K562 (cell line): ENCODE measurements around the gene BBS5. TPM values are rescaled to one million over a fixed set of nuclear protein-coding genes. Genes with fewer than 3 reads are reported as not detected.

Experiments
- CEBPG ChIP-seq, 3 experiments: fragments of 200-800 bp in 1 of 3; sonication (Bioruptor generic) in 1 of 3; sonication (generic) in 1 of 3; formaldehyde crosslinking in 1 of 3; IDR thresholded peaks in 2 of 3; conservative IDR thresholded peaks in 1 of 3; 2 replicates each; pipeline versions ENCODE4 v1.6.1 to v1.8.0; 2016 to 2022; ENCODE audit warnings: missing compliant biosample characterization in 2 of 3, missing genetic modification characterization in 2 of 3, mild to moderate bottlenecking in 1 of 3, missing genetic modification reagents in 1 of 3
- CXXC5 ChIP-seq: fragments of 250-450 bp; sonication (Bioruptor Pico); IDR thresholded peaks from 2 replicates; pipeline ENCODE4 v1.8.0; 2022; ENCODE audit warnings: inconsistent platforms, mild to moderate bottlenecking, moderate library complexity
- ETV5 ChIP-seq: sonication (generic); formaldehyde crosslinking; IDR thresholded peaks from 2 replicates; pipeline ENCODE4 v1.4.0; 2020; ENCODE audit warnings: low read depth, mild to moderate bottlenecking, missing genetic modification reagents
- ETV6 ChIP-seq, 3 experiments: fragments of 150-350 bp in 1 of 3; sonication (generic) in 1 of 3; formaldehyde crosslinking in 1 of 3; IDR thresholded peaks; 2 replicates each; pipeline versions ENCODE4 v1.6.1 to v1.8.0; 2014 to 2022; ENCODE audit warnings: borderline replicate concordance in 2 of 3, low read depth in 2 of 3, antibody characterized with exemption in 1 of 3, low read length in 1 of 3, mild to moderate bottlenecking in 1 of 3, missing genetic modification reagents in 1 of 3
- KDM5B ChIP-seq: fragments of 200-600 bp; sonication (generic); IDR thresholded peaks from 2 replicates; pipeline ENCODE4 v1.6.1; 2012; ENCODE audit warnings: low read depth, mild to moderate bottlenecking, moderate library complexity, low read length, control low read depth, inconsistent platforms; ENCODE audit not compliant: insufficient replicate concordance
- MYNN ChIP-seq, 2 experiments: sonication (generic); formaldehyde crosslinking in 1 of 2; IDR thresholded peaks; 2 replicates each; pipeline versions ENCODE4 v1.5.0 to v1.6.1; 2016 to 2020; ENCODE audit warnings: antibody characterized with exemption in 1 of 2, missing genetic modification reagents in 1 of 2
- NONO ChIP-seq, 2 experiments: fragments of 200-400 bp in 1 of 2; fragments of 450-650 bp in 1 of 2; formaldehyde crosslinking in 1 of 2; IDR thresholded peaks; 2 replicates each; pipeline ENCODE4 v1.6.1; 2017; ENCODE audit warnings: low read depth in 2 of 2, mild to moderate bottlenecking in 2 of 2, moderate library complexity in 2 of 2, low read length in 1 of 2
- OTX1 ChIP-seq: fragments of 450-650 bp; formaldehyde crosslinking; IDR thresholded peaks from 2 replicates; pipeline ENCODE4 v1.4.0; 2022; ENCODE audit warnings: mild to moderate bottlenecking
- POLR2AphosphoS5 ChIP-seq: IDR thresholded peaks from 2 replicates; pipeline ENCODE4 v1.6.1; 2011; ENCODE audit warnings: mild to moderate bottlenecking, low read depth, low read length, moderate library complexity; ENCODE audit not compliant: control insufficient read depth, insufficient read depth
- RCOR1 ChIP-seq, 2 experiments: IDR thresholded peaks; 2 replicates each; pipeline ENCODE4 v1.6.1; 2012; ENCODE audit warnings: low read depth in 2 of 2, low read length in 2 of 2, borderline replicate concordance in 1 of 2, improper control_type of control experiment in 1 of 2
- RNF2 ChIP-seq: sonication (generic); IDR thresholded peaks from 2 replicates; pipeline ENCODE4 v1.6.1; 2016
- SMAD4 ChIP-seq: fragments of 250-450 bp; sonication (Bioruptor Pico); conservative IDR thresholded peaks from 2 replicates; pipeline ENCODE4 v1.8.0; 2021; ENCODE audit warnings: inconsistent platforms, mild to moderate bottlenecking, moderate library complexity
- TCF3 ChIP-seq: sonication (generic); formaldehyde crosslinking; IDR thresholded peaks from 2 replicates; pipeline ENCODE4 v1.4.0; 2020; ENCODE audit warnings: mild to moderate bottlenecking, missing genetic modification reagents
- ZBTB7A ChIP-seq: IDR thresholded peaks from 2 replicates; pipeline ENCODE4 v1.6.1; 2011; ENCODE audit warnings: low read depth, mild to moderate bottlenecking, low read length, moderate library complexity, borderline replicate concordance; ENCODE audit not compliant: control insufficient read depth
- polyA plus RNA-seq, 8 experiments: library from polyadenylated mRNA; depleted of rRNA in 4 of 8; stranded (reverse) in 5 of 8; unstranded in 3 of 8; fragments of >200 nt; fragmentation: Nextera tagmentation in 2 of 8; fragmentation: Illumina TruSeq in 1 of 8; extraction: Ambion mirVana in 2 of 8; extraction: Trizol in 1 of 8; gene quantifications; 2 replicates each; pipeline versions ENCODE4 v1.2.1 to v1.2.3, GENCODE V29; 2011 to 2014; ENCODE audit warnings: inconsistent platforms in 1 of 8, missing spikeins in 1 of 8
- total RNA-seq, 7 experiments: library from RNA; depleted of rRNA in 6 of 7; stranded (reverse); fragments of >200 nt in 6 of 7; fragmentation: Illumina TruSeq in 2 of 7; extraction: Trizol in 2 of 7; gene quantifications; 2 replicates each; pipeline versions ENCODE4 v1.2.1 to v1.2.3, GENCODE V29; 2011 to 2021; ENCODE audit warnings: low replicate concordance in 1 of 7
- TF ChIP-seq, protein P1 (sequence below): fragments of 450-650 bp; formaldehyde crosslinking; IDR thresholded peaks from 2 replicates; pipeline ENCODE4 v1.4.0; 2022; ENCODE audit warnings: mild to moderate bottlenecking, moderate library complexity
- TF ChIP-seq, protein P2 (sequence below): sonication (generic); formaldehyde crosslinking; IDR thresholded peaks from 2 replicates; pipeline ENCODE4 v1.8.0; 2022; ENCODE audit warnings: mild to moderate bottlenecking, missing genetic modification reagents, borderline replicate concordance
- TF ChIP-seq, protein P3 (sequence below): sonication (generic); formaldehyde crosslinking; IDR thresholded peaks from 2 replicates; pipeline ENCODE4 v1.8.1; 2022; ENCODE audit warnings: missing genetic modification reagents
- TF ChIP-seq, protein P4 (sequence below): fragments of 450-650 bp; IDR thresholded peaks from 2 replicates; pipeline ENCODE4 v1.6.1; 2014; ENCODE audit warnings: low read depth, mild to moderate bottlenecking, moderate library complexity, borderline replicate concordance

BBS5 gene
- total and polyA plus RNA-seq, 9 of the 15 experiments (the other 6 are each of a cell fraction or from before 2014, with no cell fraction given) = 0.48 to 6.9 (median 4.3) TPM

DNA sequence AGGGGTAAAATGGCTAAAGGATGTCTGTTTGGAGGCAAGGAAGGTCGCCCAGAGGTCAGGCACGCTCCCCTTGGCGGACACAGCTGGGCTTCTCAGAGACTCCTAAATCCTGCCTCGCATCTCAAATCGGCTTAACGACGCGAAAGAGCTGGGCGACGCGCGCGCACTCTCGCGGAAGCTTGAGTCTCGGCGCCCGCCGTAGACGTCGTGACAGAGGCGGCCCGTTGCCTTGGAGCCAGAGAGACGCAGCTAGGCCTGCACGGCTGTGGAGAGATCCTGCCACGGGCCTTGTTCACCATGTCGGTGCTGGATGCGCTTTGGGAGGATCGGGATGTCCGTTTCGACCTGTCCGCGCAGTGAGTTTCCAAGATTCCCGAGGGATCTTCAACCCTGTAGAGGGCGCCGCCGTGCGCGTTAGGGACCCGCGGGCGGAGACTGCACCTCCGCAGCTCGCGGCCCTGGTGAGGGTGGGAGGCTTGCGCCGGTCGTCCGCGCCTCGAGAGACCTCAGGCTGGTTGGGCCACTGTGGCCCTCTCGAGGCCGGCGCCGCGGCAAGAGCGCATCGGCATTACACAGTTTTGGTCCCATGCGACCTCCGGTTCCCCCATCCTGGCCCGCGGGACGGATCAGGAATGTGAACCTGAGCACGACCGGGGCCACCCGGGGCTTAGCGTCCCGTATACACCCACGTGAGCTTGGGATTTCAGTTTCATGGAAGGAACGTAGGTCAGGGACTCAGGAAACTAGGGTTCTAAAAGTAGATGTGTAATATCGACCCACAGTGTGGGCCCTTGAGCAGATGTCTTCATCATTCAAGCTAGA is at the start of gene BBS5 (continued):
- no peak for TF ChIP-seq TCF3 (CRISPR knock-in tag)
- peak in 1 of 2 experiments; percentile 6; a peak in 1 of 4 replicates for TF ChIP-seq RCOR1 (IDR thresholded peaks at IDR 0.05; ENCODE audit: borderline replicate concordance in 1 of 2, low read depth in 2 of 2, low read length in 2 of 2)
- TF ChIP-seq SMAD4 (CRISPR knock-in tag) = peak; percentile 66
- TF ChIP-seq, protein P1, sequence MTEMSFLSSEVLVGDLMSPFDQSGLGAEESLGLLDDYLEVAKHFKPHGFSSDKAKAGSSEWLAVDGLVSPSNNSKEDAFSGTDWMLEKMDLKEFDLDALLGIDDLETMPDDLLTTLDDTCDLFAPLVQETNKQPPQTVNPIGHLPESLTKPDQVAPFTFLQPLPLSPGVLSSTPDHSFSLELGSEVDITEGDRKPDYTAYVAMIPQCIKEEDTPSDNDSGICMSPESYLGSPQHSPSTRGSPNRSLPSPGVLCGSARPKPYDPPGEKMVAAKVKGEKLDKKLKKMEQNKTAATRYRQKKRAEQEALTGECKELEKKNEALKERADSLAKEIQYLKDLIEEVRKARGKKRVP (CRISPR knock-in tag) = 0 out of 2 replicates have a peak, but pooled peaks have one; percentile 17
- peak; percentile 74; the same call in 1 of the 2 replicates for TF ChIP-seq MYNN (IDR thresholded peaks at IDR 0.05)
- no peak for TF ChIP-seq MYNN (CRISPR knock-in tag; IDR thresholded peaks at IDR 0.05)
- TF ChIP-seq OTX1 (CRISPR knock-in tag) = no peak
- TF ChIP-seq, protein P2, sequence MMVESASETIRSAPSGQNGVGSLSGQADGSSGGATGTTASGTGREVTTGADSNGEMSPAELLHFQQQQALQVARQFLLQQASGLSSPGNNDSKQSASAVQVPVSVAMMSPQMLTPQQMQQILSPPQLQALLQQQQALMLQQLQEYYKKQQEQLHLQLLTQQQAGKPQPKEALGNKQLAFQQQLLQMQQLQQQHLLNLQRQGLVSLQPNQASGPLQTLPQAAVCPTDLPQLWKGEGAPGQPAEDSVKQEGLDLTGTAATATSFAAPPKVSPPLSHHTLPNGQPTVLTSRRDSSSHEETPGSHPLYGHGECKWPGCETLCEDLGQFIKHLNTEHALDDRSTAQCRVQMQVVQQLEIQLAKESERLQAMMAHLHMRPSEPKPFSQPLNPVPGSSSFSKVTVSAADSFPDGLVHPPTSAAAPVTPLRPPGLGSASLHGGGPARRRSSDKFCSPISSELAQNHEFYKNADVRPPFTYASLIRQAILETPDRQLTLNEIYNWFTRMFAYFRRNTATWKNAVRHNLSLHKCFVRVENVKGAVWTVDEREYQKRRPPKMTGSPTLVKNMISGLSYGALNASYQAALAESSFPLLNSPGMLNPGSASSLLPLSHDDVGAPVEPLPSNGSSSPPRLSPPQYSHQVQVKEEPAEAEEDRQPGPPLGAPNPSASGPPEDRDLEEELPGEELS = peak; percentile 69
- peak; percentile 95 for TF ChIP-seq CXXC5
- TF ChIP-seq, protein P3, sequence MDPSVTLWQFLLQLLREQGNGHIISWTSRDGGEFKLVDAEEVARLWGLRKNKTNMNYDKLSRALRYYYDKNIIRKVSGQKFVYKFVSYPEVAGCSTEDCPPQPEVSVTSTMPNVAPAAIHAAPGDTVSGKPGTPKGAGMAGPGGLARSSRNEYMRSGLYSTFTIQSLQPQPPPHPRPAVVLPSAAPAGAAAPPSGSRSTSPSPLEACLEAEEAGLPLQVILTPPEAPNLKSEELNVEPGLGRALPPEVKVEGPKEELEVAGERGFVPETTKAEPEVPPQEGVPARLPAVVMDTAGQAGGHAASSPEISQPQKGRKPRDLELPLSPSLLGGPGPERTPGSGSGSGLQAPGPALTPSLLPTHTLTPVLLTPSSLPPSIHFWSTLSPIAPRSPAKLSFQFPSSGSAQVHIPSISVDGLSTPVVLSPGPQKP (CRISPR knock-in tag) = no peak
- peak; percentile 45; the same call in 1 of the 2 replicates for TF ChIP-seq ZBTB7A
- TF ChIP-seq POLR2AphosphoS5 = peak; percentile 51
- TF ChIP-seq, protein P4, sequence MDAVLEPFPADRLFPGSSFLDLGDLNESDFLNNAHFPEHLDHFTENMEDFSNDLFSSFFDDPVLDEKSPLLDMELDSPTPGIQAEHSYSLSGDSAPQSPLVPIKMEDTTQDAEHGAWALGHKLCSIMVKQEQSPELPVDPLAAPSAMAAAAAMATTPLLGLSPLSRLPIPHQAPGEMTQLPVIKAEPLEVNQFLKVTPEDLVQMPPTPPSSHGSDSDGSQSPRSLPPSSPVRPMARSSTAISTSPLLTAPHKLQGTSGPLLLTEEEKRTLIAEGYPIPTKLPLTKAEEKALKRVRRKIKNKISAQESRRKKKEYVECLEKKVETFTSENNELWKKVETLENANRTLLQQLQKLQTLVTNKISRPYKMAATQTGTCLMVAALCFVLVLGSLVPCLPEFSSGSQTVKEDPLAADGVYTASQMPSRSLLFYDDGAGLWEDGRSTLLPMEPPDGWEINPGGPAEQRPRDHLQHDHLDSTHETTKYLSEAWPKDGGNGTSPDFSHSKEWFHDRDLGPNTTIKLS = peak; percentile 68; the same call in 1 of the 2 replicates
- TF ChIP-seq KDM5B = peak; percentile 85
- TF ChIP-seq ETV5 (CRISPR knock-in tag) = peak; percentile 28; the same call in 1 of the 2 replicates
- TF ChIP-seq RNF2 = peak; percentile 80
- TF ChIP-seq NONO (IDR thresholded peaks at IDR 0.05; ENCODE audit: low read depth in 2 of 2, low read length in 1 of 2) = peak in 1 of 2 experiments; percentile 63; a peak in 2 of 4 replicates
- TF ChIP-seq CEBPG (CRISPR knock-in tag; IDR thresholded peaks at IDR 0.05) = 0 out of 2 replicates have a peak, but pooled peaks have one; percentile 23
- no peak for TF ChIP-seq CEBPG (tag; conservative IDR thresholded peaks at IDR 0.05 in 1 of 2, IDR thresholded peaks at IDR 0.05 in 1 of 2)
- no peak for TF ChIP-seq ETV6 (IDR thresholded peaks at IDR 0.05; ENCODE audit: borderline replicate concordance in 1 of 2, low read depth in 2 of 2, low read length in 1 of 2)
- peak; percentile 46; the same call in 1 of the 2 replicates for TF ChIP-seq ETV6 (CRISPR knock-in tag; IDR thresholded peaks at IDR 0.05; ENCODE audit: borderline replicate concordance)
